SK-N-SH (cell line): ENCODE results near the gene GPR183. TPM values are rescaled to one million over a fixed set of nuclear protein-coding genes. Genes with fewer than 3 reads are reported as not detected.
A peak's percentile ranks its signal among the peaks of the same experiment; 100 is the strongest.

Source experiments
- CTCF ChIA-PET: fragments of 300-600, 350-600 bp; formaldehyde crosslinking; extraction: SDS; loops from one replicate; lab custom pipeline; 2021; lab: Yijun Ruan, JAX
- POLR2A ChIA-PET: fragments of 350-600 bp; sonication (Branson Sonifier 250); formaldehyde crosslinking; extraction: SDS; loops from one replicate; lab custom pipeline; 2020; ENCODE audit warnings: antibody characterized with exemption, inconsistent platforms; lab: Yijun Ruan, JAX
- DNase-seq: peaks from one replicate; pipeline ENCODE4 v3.0.0; 2012
- H2AFZ ChIP-seq: fragments of 200-600 bp; sonication (generic); 2 replicates; pipeline ENCODE4 v1.8.1; 2016; ENCODE audit warnings: antibody characterized with exemption, mild to moderate bottlenecking, low read depth
- H3F3A ChIP-seq: fragments of 200-600 bp; sonication (generic); replicated peaks from 2 replicates; pipeline ENCODE3; 2016; ENCODE audit warnings: antibody characterized with exemption, mild to moderate bottlenecking; ENCODE audit not compliant: insufficient read depth
- H3K27ac ChIP-seq, 2 experiments: fragments of 200-500 bp in 1 of 2; fragments of 200-600 bp in 1 of 2; sonication (Bioruptor generic) in 1 of 2; sonication (generic), shearing (Covaris generic) in 1 of 2; 2 replicates each; pipeline versions ENCODE4 v1.5.1 to v1.6.1; 2014 to 2016; ENCODE audit warnings: low read depth in 2 of 2, inconsistent platforms in 1 of 2, low read length in 1 of 2, mild to moderate bottlenecking in 1 of 2, mixed read lengths in 1 of 2
- H3K27me3 ChIP-seq: fragments of 200-600 bp; sonication (generic), shearing (Covaris generic); 2 replicates; pipeline ENCODE4 v1.6.1; 2016; ENCODE audit warnings: mixed run types; ENCODE audit not compliant: insufficient read depth
- H3K36me3 ChIP-seq, 2 experiments: fragments of 200-500 bp in 1 of 2; fragments of 200-600 bp in 1 of 2; sonication (Bioruptor generic) in 1 of 2; sonication (generic) in 1 of 2; replicated peaks in 1 of 2; 2 replicates each; pipeline versions ENCODE3 to v1.5.1; 2014 to 2016; ENCODE audit warnings: low read length in 1 of 2, mild to moderate bottlenecking in 1 of 2; ENCODE audit not compliant: insufficient read depth in 2 of 2, control insufficient read depth in 1 of 2
- H3K4me1 ChIP-seq, 2 experiments: fragments of 200-500 bp in 1 of 2; fragments of 200-600 bp in 1 of 2; sonication (Bioruptor generic) in 1 of 2; sonication (generic), shearing (Covaris generic) in 1 of 2; 2 replicates each; pipeline versions ENCODE4 v1.5.1 to v1.6.1; 2014 to 2016; ENCODE audit warnings: low read depth in 1 of 2, low read length in 1 of 2, mixed run types in 1 of 2; ENCODE audit not compliant: insufficient read depth in 2 of 2, control insufficient read depth in 1 of 2
- H3K4me2 ChIP-seq: fragments of 200-600 bp; sonication (generic), shearing (Covaris generic); 2 replicates; pipeline ENCODE4 v1.6.1; 2017; ENCODE audit warnings: mixed run types
- H3K4me3 ChIP-seq, 2 experiments: fragments of 200-500 bp in 1 of 2; fragments of 200-600 bp in 1 of 2; sonication (Bioruptor generic) in 1 of 2; sonication (generic), shearing (Covaris generic) in 1 of 2; 2 replicates each; pipeline versions ENCODE4 v1.5.1 to v1.8.1; 2014 to 2016; ENCODE audit warnings: low read depth in 2 of 2, inconsistent platforms in 1 of 2, low read length in 1 of 2, mild to moderate bottlenecking in 1 of 2, mixed read lengths in 1 of 2, moderate library complexity in 1 of 2
- H3K79me2 ChIP-seq: fragments of 200-600 bp; sonication (generic); 2 replicates; pipeline ENCODE4 v1.8.1; 2017; ENCODE audit warnings: mild to moderate bottlenecking; ENCODE audit not compliant: insufficient read depth
- H3K9ac ChIP-seq: fragments of 200-600 bp; sonication (generic); 2 replicates; pipeline ENCODE4 v1.6.1; 2017; ENCODE audit warnings: mixed run types
- H3K9me2 ChIP-seq: fragments of 200-600 bp; sonication (generic); 2 replicates; pipeline ENCODE4 v1.6.1; 2017; ENCODE audit warnings: mixed run types
- H3K9me3 ChIP-seq: fragments of 200-600 bp; sonication (generic); 2 replicates; pipeline ENCODE4 v1.6.1; 2017; ENCODE audit warnings: mixed run types, mild to moderate bottlenecking, moderate library complexity
- H4K20me1 ChIP-seq: fragments of 200-600 bp; sonication (generic); 2 replicates; pipeline ENCODE4 v1.6.1; 2017; ENCODE audit warnings: mild to moderate bottlenecking, mixed run types; ENCODE audit not compliant: insufficient read depth
- EP300 ChIP-seq, 2 experiments: IDR thresholded peaks; 2 replicates each; pipeline versions ENCODE4 v1.4.0 to v1.6.1; 2012; ENCODE audit warnings: borderline replicate concordance in 1 of 2, low read depth in 1 of 2, low read length in 1 of 2
- NFIC ChIP-seq: IDR thresholded peaks from 2 replicates; pipeline ENCODE4 v1.4.0; 2012; ENCODE audit warnings: borderline replicate concordance
- NRF1 ChIP-seq: IDR thresholded peaks from 2 replicates; pipeline ENCODE4 v1.6.1; 2012; ENCODE audit warnings: low read depth, mild to moderate bottlenecking, low read length
- RAD21 ChIP-seq: IDR thresholded peaks from 2 replicates; pipeline ENCODE4 v1.6.1; 2012; ENCODE audit warnings: mild to moderate bottlenecking, low read length
- RCOR1 ChIP-seq: fragments of 150-350 bp; IDR thresholded peaks from 2 replicates; pipeline ENCODE4 v1.6.1; 2017; ENCODE audit warnings: antibody characterized with exemption, low read length
- SIN3A ChIP-seq: IDR thresholded peaks from 2 replicates; pipeline ENCODE4 v1.6.1; 2012; ENCODE audit warnings: low read depth, mild to moderate bottlenecking, low read length, moderate library complexity, borderline replicate concordance
- TAF1 ChIP-seq: IDR thresholded peaks from 2 replicates; pipeline ENCODE4 v1.6.1; 2012; ENCODE audit warnings: low read depth, mild to moderate bottlenecking, low read length, moderate library complexity, borderline replicate concordance
- TCF12 ChIP-seq: IDR thresholded peaks from 2 replicates; pipeline ENCODE4 v1.4.0; 2012
- WGBS: methylation state at CpG from one replicate; pipeline ENCODE4 v1.1.6; 2017; ENCODE audit warnings: low lambda C conversion rate; 5-methylcytosine and 5-hydroxymethylcytosine counted together
- polyA plus RNA-seq, 3 experiments: library from polyadenylated mRNA; depleted of rRNA; stranded (reverse); fragments of >200 nt; gene quantifications; 2 replicates each; pipeline ENCODE4 v1.2.3, GENCODE V29; 2012
- TF ChIP-seq, protein P1 (sequence below): fragments of 150-350 bp; IDR thresholded peaks from 2 replicates; pipeline ENCODE4 v1.6.1; 2016; ENCODE audit warnings: mild to moderate bottlenecking, low read depth, low read length
- TF ChIP-seq, protein P2 (sequence below): fragments of 150-350 bp; IDR thresholded peaks from 2 replicates; pipeline ENCODE4 v1.6.1; 2017; ENCODE audit warnings: antibody characterized with exemption, low read length, low read depth, borderline replicate concordance
- TF ChIP-seq, protein P3 (sequence below): IDR thresholded peaks from 2 replicates; pipeline ENCODE4 v1.6.1; 2012; ENCODE audit warnings: mild to moderate bottlenecking, low read depth, low read length, moderate library complexity
- TF ChIP-seq, protein P4 (sequence below): fragments of 200-600 bp; sonication (generic); IDR thresholded peaks from 2 replicates; pipeline ENCODE4 v1.6.1; 2017; ENCODE audit warnings: antibody characterized with exemption, mild to moderate bottlenecking, moderate library complexity

GPR183 gene
- polyA plus RNA-seq, 1 of the 3 experiments (the other 2 are of a cell fraction), result 0.07 TPM

DNA sequence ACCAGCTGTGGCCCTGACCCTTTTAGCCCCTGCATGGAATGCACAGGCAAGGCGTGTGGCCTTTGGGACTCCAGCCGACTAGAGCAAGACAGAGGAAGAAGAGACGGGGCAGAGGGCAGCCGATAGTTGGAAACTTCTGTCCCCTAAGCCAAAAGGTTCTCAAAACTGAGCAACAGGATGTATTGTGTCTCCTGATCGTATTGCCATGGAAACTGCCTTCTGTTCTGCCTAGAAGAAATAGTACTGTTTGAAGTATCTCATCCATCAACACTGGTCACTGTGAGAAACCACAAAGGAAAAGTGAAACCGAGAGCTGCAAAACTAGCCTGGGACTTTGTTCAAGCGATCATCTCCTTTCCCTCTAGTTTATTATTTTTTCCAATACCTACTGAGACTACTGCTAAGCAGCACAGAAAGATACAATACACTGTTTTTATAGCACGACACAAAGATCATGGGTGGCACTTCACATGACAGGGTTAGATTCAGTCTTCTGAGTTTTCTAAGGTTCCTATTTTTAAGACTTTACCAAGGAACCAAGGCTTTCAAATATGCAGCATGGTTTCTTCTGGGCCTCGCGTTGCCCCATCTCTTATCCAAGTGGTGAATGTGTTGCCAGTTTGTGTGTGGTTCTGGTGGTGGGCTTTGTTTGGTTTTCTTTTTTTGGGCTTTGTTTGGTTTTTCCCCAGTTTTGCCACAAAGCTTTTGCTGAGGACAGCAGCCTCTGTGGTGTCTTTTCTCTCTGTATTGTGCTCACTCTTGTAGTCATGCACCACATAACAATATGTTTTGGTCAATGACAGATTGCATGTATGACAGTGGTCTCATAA is 49.3 kb upstream of the GPR183 start:
- Histone ChIP-seq H3F3A (peaks cover 18% of the 10 kb centered on the region), H3K4me3 (no peak overlapping the region), H3K9me3 (no peaks in the 10 kb centered on the region), H3K4me2 (peak overlapping the region; percentile 48), H3K9me2 (no peaks in the 10 kb centered on the region), H4K20me1 (peaks cover 4% of the 10 kb centered on the region; the same call in 1 of the 2 replicates), H3K27me3 (no peaks in the 10 kb centered on the region), H2AFZ (no peak overlapping the region), H3K79me2 (no peaks in the 10 kb centered on the region), H3K27ac (peak overlapping the region in 1 of 2 experiments; percentile 70; a peak in 2 of 4 replicates), H3K4me1 (peaks cover 13 to 14% of the 10 kb centered on the region in 2 experiments; a peak in 2 of 4 replicates), H3K9ac (peak overlapping the region; percentile 20; the same call in 1 of the 2 replicates), H3K36me3 (peaks cover 5 to 31% of the 10 kb centered on the region in 2 experiments)
- POLR2A ChIA-PET, result no interaction called here
- 89% methylated on average over 10 of the region's 10 CpGs for WGBS
- CTCF ChIA-PET, result interaction anchor here (1.4 to 1.5 kb wide), 2 partner anchors 80 to 87 kb away, joined by 3 to 4 read pairs; no protein-coding TSS in a partner anchor
- DNase-seq, result no peak
- TF ChIP-seq EP300 (IDR thresholded peaks at IDR 0.05; ENCODE audit: borderline replicate concordance in 1 of 2, low read depth in 1 of 2, low read length in 1 of 2) (no peak), NFIC (no peak), RCOR1 (no peak), RAD21 (no peak), TCF12 (no peak), NRF1 (no peak)
- TF ChIP-seq, protein P1, sequence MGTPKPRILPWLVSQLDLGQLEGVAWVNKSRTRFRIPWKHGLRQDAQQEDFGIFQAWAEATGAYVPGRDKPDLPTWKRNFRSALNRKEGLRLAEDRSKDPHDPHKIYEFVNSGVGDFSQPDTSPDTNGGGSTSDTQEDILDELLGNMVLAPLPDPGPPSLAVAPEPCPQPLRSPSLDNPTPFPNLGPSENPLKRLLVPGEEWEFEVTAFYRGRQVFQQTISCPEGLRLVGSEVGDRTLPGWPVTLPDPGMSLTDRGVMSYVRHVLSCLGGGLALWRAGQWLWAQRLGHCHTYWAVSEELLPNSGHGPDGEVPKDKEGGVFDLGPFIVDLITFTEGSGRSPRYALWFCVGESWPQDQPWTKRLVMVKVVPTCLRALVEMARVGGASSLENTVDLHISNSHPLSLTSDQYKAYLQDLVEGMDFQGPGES, result no peak
- TF ChIP-seq, protein P2, sequence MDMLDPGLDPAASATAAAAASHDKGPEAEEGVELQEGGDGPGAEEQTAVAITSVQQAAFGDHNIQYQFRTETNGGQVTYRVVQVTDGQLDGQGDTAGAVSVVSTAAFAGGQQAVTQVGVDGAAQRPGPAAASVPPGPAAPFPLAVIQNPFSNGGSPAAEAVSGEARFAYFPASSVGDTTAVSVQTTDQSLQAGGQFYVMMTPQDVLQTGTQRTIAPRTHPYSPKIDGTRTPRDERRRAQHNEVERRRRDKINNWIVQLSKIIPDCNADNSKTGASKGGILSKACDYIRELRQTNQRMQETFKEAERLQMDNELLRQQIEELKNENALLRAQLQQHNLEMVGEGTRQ, result no peak

DNA sequence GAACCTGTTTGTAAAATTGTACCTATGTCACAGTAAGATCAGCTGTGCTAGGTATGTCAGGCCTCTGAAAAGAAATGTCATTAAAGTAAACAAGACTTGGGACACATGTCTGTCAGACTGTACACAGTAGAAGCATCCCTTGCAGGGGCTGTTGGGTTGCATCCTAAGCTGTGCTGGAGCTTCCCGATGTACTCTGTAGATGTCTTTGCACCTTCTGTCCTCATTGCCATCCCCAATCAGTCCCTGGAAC is 48.7 kb upstream of the GPR183 start:
- POLR2A ChIA-PET, result no interaction called here

More for the DNA sequence above, 48.7 kb upstream of the GPR183 start:
- Histone ChIP-seq H2AFZ (no peak overlapping the region), H3K4me3 (no peak overlapping the region), H4K20me1 (peaks cover 4% of the 10 kb centered on the region; the same call in 1 of the 2 replicates), H3K9me3 (no peaks in the 10 kb centered on the region), H3K9me2 (no peaks in the 10 kb centered on the region), H3F3A (peaks cover 18% of the 10 kb centered on the region), H3K4me2 (no peak overlapping the region), H3K9ac (no peak overlapping the region), H3K79me2 (no peaks in the 10 kb centered on the region), H3K36me3 (peaks cover 5 to 28% of the 10 kb centered on the region in 2 experiments), H3K27ac (peak overlapping the region in 1 of 2 experiments; percentile 70; a peak in 1 of 4 replicates), H3K27me3 (no peaks in the 10 kb centered on the region), H3K4me1 (peaks cover 13 to 14% of the 10 kb centered on the region in 2 experiments; a peak in 2 of 4 replicates)
- CTCF ChIA-PET, result interaction anchor here (1.5 kb wide), 1 partner anchor 87 kb away, joined by 3 read pairs; no protein-coding TSS in a partner anchor
- TF ChIP-seq SIN3A (no peak), TAF1 (no peak), RCOR1 (no peak)
- TF ChIP-seq, protein P3, sequence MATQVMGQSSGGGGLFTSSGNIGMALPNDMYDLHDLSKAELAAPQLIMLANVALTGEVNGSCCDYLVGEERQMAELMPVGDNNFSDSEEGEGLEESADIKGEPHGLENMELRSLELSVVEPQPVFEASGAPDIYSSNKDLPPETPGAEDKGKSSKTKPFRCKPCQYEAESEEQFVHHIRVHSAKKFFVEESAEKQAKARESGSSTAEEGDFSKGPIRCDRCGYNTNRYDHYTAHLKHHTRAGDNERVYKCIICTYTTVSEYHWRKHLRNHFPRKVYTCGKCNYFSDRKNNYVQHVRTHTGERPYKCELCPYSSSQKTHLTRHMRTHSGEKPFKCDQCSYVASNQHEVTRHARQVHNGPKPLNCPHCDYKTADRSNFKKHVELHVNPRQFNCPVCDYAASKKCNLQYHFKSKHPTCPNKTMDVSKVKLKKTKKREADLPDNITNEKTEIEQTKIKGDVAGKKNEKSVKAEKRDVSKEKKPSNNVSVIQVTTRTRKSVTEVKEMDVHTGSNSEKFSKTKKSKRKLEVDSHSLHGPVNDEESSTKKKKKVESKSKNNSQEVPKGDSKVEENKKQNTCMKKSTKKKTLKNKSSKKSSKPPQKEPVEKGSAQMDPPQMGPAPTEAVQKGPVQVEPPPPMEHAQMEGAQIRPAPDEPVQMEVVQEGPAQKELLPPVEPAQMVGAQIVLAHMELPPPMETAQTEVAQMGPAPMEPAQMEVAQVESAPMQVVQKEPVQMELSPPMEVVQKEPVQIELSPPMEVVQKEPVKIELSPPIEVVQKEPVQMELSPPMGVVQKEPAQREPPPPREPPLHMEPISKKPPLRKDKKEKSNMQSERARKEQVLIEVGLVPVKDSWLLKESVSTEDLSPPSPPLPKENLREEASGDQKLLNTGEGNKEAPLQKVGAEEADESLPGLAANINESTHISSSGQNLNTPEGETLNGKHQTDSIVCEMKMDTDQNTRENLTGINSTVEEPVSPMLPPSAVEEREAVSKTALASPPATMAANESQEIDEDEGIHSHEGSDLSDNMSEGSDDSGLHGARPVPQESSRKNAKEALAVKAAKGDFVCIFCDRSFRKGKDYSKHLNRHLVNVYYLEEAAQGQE, result no peak
- TF ChIP-seq, protein P4, sequence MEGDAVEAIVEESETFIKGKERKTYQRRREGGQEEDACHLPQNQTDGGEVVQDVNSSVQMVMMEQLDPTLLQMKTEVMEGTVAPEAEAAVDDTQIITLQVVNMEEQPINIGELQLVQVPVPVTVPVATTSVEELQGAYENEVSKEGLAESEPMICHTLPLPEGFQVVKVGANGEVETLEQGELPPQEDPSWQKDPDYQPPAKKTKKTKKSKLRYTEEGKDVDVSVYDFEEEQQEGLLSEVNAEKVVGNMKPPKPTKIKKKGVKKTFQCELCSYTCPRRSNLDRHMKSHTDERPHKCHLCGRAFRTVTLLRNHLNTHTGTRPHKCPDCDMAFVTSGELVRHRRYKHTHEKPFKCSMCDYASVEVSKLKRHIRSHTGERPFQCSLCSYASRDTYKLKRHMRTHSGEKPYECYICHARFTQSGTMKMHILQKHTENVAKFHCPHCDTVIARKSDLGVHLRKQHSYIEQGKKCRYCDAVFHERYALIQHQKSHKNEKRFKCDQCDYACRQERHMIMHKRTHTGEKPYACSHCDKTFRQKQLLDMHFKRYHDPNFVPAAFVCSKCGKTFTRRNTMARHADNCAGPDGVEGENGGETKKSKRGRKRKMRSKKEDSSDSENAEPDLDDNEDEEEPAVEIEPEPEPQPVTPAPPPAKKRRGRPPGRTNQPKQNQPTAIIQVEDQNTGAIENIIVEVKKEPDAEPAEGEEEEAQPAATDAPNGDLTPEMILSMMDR, result no peak
- whole genome bisulfite sequencing, result 71% methylated on average over 1 of the region's 1 CpG
- DNase-seq, result no peak
